Activated CD4-positive, CD25-positive, alpha-beta regulatory T cell treated with anti-CD3 and anti-CD28 coated beads, Interleukin-2, amount 50 U/mL, for 72 hours (primary cell): Measurements from ENCODE around the gene MECP2.
"Not testable (repeated sequence)": the region's sequence is repeated elsewhere in the genome, so short reads cannot be mapped to it uniquely, and the experiment has no call there.

Source experiments
- DNase-seq: peaks from one replicate; pipeline ENCODE4 v3.0.0; 2021

Gene MECP2

DNA sequence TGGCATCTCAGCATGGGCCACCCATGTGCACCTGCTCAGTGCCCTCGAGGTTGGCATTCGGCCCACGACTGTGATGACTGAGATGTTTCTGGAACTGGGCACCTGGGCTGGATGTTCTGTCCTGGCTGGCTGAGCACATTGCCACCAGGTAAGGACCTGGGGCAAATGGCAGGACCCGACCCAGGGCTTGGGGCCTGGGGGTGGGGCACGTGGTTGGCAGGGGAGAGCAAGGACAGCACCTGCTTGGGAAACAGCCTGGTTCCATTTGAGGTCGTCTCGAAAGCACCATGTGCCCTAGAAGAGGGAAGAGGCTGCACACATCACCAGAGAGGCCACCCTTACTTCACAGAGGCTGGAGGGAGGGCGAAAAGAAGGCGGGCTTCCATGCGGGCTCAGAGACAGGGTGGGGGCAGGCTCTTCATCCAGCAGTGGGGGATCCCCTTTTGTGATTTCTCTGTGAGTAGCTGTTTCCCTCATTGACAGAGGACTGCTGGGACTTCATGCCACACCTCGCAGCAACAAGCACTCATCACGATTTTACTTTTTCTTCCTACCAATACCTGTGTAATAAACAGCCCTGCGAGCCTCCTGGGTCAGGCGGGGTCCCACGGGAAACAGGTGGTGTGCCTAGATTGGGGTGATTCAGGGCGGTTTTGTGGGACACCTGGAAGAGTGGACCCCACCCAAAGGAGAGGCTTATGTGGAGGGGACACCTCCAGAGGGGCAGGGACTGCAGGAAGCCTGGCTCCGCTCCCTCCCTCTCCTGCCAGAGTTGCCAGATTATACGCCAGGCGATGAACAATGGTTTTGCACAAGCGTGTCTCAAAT, 113.0 kb downstream of the MECP2 start:
- no peak for DNase-seq

GRCh38 chrX:153983321-153983801, 114.2 kb downstream of the MECP2 start:
- peak; percentile 34 for DNase-seq

- no peak for DNase-seq
Measured at GRCh38 chrX:153981771-153982533, 115.6 kb downstream of the MECP2 start.

DNA sequence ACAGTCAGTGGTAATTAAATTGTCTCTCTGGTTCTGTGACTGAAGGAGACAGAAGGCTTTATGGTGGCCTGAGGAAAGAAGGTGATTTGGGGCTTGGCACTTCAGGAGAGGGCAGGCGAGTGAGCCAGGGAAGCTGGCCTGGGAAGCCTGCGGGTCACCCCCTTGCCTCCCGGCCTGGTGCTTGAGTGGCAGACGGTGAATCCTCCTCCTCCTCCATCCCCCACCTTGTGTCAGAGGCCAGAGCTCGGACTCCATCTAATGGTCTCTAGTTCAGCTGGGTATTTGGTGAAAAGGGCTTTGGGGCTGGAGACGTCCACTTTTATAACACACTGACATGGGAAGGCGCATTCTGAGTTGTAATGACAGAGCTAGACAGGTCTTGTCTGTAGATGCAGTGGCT, 116.3 kb downstream of the MECP2 start:
- DNase-seq, result no peak

- not testable (repeated sequence) for DNase-seq
Measured at GRCh38 chrX:153980394-153980793, 117.1 kb downstream of the MECP2 start.

- DNase-seq, result no peak
Measured at GRCh38 chrX:153974726-153975286, 122.7 kb downstream of the MECP2 start.

DNA sequence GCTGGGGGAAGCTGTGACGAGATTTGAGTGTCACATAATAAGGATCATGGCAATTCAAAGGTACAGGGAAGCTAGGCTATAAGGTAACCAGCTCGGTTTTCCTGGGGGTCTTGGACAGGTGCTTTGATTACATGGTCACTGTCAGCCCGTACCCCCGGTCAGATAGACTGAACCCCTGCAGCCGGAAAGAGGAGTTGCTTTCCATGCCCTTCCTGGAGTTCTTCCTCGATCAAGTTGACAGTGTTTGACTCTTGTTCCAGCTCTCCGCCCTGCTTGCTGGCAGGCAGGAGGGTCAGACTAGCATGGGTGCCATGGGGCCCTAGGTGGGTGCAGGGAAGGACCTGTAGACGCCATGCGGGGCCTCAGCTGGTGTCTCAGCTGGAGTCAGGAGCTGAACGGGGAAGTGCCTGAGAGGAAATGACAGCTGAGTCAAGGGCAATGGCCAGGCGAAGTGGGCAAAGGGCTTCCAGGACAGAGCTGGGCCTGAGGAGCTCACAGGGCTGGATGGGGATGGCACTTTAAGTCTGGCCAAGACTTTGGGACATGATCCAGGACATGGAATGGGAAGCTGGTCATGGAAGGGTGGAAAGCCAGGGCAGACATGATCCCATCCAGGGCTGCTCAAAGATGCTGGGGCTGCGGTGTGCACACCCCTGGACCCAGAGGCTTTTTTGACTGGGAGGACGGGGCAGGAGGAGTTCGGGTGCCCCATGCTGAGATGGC, 123.4 kb downstream of the MECP2 start:
- DNase-seq, result no peak

- no peak for DNase-seq
Measured at GRCh38 chrX:153973127-153974002, 124.2 kb downstream of the MECP2 start.

GRCh38 chrX:153972368-153973126, 125.0 kb downstream of the MECP2 start, which contains the start of gene TMEM187:
Gene TMEM187, plus strand, starts transcription at chrX:153972754. Its CDS starts 9,309 bp downstream, at chrX:153982063.
- DNase-seq, result peak; percentile 90
